ENCODE data around the gene COTL1. TPM values are rescaled to one million over a fixed set of nuclear protein-coding genes. Genes with fewer than 3 reads are reported as not detected.
A peak's percentile ranks its signal among the peaks of the same experiment; 100 is the strongest.

COTL1 gene
- total and polyA plus RNA-seq, 11 donors = 5.2 to 120 (median 11.0) TPM

- ATAC-seq (no peak), DNase-seq (no peak)
- Histone ChIP-seq H3K36me3 (no peaks in the 10 kb centered on the region), H3K4me1 (peaks cover 0 to 4% (median 0%) of the 10 kb centered on the region in 12 donors), H3K9me3 (no peaks in the 10 kb centered on the region), H3K27ac (no peak overlapping the region), H3K4me3 (no peak overlapping the region), H3K27me3 (peaks cover 0 to 19% (median 0%) of the 10 kb centered on the region in 9 donors)
- 46 to 55% (median 53%) methylated on average over 6 of the region's 6 CpGs for WGBS, 4 donors
- intact Hi-C loops (cut with DNase I) = loop anchor here in 1 of 10 donors (10.0 kb wide), 1 partner anchor 58 kb away; the partner anchor contains the start of gene COTL1
- TF ChIP-seq, protein P1, sequence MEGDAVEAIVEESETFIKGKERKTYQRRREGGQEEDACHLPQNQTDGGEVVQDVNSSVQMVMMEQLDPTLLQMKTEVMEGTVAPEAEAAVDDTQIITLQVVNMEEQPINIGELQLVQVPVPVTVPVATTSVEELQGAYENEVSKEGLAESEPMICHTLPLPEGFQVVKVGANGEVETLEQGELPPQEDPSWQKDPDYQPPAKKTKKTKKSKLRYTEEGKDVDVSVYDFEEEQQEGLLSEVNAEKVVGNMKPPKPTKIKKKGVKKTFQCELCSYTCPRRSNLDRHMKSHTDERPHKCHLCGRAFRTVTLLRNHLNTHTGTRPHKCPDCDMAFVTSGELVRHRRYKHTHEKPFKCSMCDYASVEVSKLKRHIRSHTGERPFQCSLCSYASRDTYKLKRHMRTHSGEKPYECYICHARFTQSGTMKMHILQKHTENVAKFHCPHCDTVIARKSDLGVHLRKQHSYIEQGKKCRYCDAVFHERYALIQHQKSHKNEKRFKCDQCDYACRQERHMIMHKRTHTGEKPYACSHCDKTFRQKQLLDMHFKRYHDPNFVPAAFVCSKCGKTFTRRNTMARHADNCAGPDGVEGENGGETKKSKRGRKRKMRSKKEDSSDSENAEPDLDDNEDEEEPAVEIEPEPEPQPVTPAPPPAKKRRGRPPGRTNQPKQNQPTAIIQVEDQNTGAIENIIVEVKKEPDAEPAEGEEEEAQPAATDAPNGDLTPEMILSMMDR (IDR thresholded peaks at IDR 0.05) = no peak
- TF ChIP-seq POLR2A (IDR thresholded peaks at IDR 0.05) = no peak
Observed at GRCh38 chr16:84557059-84557458, 60.8 kb downstream of the COTL1 start.

DNA sequence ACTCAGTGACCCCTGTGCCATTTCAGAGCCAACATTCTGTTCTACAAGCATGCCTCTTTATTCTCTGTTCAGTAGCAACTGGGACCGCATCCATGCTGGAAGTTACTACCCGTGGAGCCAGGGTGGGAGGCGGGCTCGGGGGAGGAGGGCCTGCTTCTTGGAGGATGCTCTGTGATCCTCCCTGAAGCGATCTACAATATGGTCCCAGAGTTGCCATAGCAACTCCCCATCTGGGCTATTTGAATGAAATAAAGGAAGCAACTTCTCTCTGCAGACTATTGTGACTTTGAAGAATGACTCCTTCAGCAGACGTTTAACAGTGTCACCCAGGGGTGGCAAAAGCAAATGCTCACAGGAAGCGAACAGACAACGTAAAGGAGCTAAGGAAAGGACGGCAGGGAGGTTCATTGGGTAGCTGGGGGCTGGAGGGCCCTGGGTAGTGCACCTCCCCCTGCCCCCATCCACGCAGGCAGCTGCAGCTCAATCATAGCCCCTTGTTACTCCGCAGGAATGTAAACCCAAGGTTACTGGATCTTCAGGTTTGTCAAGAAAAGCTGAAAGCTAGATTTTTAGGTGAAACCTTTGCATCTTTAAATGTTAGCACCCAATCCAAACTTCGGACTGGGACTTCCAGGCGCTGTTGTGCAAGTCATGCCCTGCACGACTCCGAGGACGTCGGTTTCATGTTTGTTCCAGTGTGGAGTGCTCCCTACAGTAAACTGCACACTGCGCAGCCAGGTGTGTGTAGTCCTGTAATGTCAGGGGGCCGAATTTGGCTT, 62.3 kb downstream of the COTL1 start:
- intact Hi-C loops (cut with DNase I) = loop anchor here in 1 of 10 donors (10.0 kb wide), 1 partner anchor 59 kb away; the partner anchor contains the start of gene COTL1
- Histone ChIP-seq H3K27me3 (peaks cover 0 to 19% (median 0%) of the 10 kb centered on the region in 9 donors), H3K4me1 (peaks cover 0 to 1% (median 0%) of the 10 kb centered on the region in 12 donors), H3K4me3 (no peak overlapping the region), H3K36me3 (no peaks in the 10 kb centered on the region), H3K9me3 (no peaks in the 10 kb centered on the region), H3K27ac (no peak overlapping the region)
- TF ChIP-seq, protein P1 (IDR thresholded peaks at IDR 0.05) = no peak
- no peak for TF ChIP-seq POLR2A (IDR thresholded peaks at IDR 0.05)
- WGBS, 4 donors = 57 to 60% (median 58%) methylated on average over 19 of the region's 19 CpGs
- peak in 1 of 4 donors; percentile 34 for ATAC-seq
- DNase-seq = no peak

- no peak for ATAC-seq
- intact Hi-C loops (cut with DNase I) = loop anchor here in 1 of 10 donors (10.0 kb wide), 1 partner anchor 60 kb away; the partner anchor contains the start of gene COTL1
- TF ChIP-seq, protein P1 (IDR thresholded peaks at IDR 0.05) = no peak
- no peak for TF ChIP-seq POLR2A (IDR thresholded peaks at IDR 0.05)
- H3K27me3 ChIP-seq = peaks cover 0 to 19% (median 0%) of the 10 kb centered on the region in 9 donors
- H3K4me1 ChIP-seq = peaks cover 0 to 10% (median 0%) of the 10 kb centered on the region in 12 donors
- H3K4me3 ChIP-seq = no peak overlapping the region
- WGBS, 4 donors = 89 to 93% (median 92%) methylated on average over 11 of the region's 11 CpGs
- H3K36me3 ChIP-seq = no peaks in the 10 kb centered on the region
- no peak for DNase-seq
- peak overlapping the region in 1 of 12 donors; percentile 70 for H3K27ac ChIP-seq
- H3K9me3 ChIP-seq = no peaks in the 10 kb centered on the region
Observed at GRCh38 chr16:84554627-84555328, 63.1 kb downstream of the COTL1 start.

All from heart left ventricle (tissue), 16 donors.